ENCODE data around the gene UGT8.

DNA sequence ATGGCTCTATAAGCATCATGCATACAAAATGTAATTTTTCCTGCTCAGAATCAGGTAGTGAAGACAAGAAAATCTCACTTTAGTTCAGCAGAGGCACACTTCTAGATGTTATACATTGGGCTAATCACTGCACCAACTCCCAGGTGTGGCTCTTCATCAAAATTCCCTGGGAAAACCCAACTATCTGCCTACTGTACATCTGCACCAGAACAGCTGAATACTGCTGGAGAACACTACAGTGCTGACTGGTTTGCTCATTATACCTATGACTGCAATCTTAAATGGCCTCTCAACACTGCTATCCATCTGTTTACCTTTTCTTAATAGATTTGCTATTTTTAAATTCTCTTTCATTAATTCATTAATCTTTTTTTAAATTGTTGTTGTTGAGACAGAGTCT lies 92.0 kb downstream of the UGT8 start:
- TF ChIP-seq ZFP3 (CRISPR knock-in tag; IDR thresholded peaks at IDR 0.05) (no peak), ZNF565 (CRISPR knock-in tag; conservative IDR thresholded peaks at IDR 0.05; ENCODE audit: low read depth) (no peak), PPARA (CRISPR knock-in tag; IDR thresholded peaks at IDR 0.05; ENCODE audit: borderline replicate concordance) (no peak), ZNF70 (CRISPR knock-in tag; IDR thresholded peaks at IDR 0.05) (no peak), ARNTL (CRISPR knock-in tag; IDR thresholded peaks at IDR 0.05; ENCODE audit: borderline replicate concordance, low read depth) (no peak), OSR1 (CRISPR knock-in tag; IDR thresholded peaks at IDR 0.05) (no peak), CSDC2 (CRISPR knock-in tag; IDR thresholded peaks at IDR 0.05) (no peak), GLIS3 (CRISPR knock-in tag; IDR thresholded peaks at IDR 0.05) (no peak)
- TF ChIP-seq, protein P1, sequence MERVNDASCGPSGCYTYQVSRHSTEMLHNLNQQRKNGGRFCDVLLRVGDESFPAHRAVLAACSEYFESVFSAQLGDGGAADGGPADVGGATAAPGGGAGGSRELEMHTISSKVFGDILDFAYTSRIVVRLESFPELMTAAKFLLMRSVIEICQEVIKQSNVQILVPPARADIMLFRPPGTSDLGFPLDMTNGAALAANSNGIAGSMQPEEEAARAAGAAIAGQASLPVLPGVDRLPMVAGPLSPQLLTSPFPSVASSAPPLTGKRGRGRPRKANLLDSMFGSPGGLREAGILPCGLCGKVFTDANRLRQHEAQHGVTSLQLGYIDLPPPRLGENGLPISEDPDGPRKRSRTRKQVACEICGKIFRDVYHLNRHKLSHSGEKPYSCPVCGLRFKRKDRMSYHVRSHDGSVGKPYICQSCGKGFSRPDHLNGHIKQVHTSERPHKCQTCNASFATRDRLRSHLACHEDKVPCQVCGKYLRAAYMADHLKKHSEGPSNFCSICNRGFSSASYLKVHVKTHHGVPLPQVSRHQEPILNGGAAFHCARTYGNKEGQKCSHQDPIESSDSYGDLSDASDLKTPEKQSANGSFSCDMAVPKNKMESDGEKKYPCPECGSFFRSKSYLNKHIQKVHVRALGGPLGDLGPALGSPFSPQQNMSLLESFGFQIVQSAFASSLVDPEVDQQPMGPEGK (CRISPR knock-in tag; IDR thresholded peaks at IDR 0.05; ENCODE audit: borderline replicate concordance): no peak
- TF ChIP-seq, protein P2, sequence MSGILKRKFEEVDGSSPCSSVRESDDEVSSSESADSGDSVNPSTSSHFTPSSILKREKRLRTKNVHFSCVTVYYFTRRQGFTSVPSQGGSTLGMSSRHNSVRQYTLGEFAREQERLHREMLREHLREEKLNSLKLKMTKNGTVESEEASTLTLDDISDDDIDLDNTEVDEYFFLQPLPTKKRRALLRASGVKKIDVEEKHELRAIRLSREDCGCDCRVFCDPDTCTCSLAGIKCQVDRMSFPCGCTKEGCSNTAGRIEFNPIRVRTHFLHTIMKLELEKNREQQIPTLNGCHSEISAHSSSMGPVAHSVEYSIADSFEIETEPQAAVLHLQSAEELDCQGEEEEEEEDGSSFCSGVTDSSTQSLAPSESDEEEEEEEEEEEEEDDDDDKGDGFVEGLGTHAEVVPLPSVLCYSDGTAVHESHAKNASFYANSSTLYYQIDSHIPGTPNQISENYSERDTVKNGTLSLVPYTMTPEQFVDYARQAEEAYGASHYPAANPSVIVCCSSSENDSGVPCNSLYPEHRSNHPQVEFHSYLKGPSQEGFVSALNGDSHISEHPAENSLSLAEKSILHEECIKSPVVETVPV (CRISPR knock-in tag; IDR thresholded peaks at IDR 0.05): no peak

Data from SK-N-SH treated with all-trans-retinoic acid at 6 μM for 48 hours (cell line).